WTC11 (cell line): ENCODE data around the gene SYK. TPM values are rescaled to one million over a fixed set of nuclear protein-coding genes. Genes with fewer than 3 reads are reported as not detected.

ENCODE experiments used
- ATAC-seq: fragments of 200-7000 bp; cut with Tn5 transposase; 2 replicates; pipeline ENCODE4 v1.10.0; 2021; ENCODE audit warnings: mild to moderate bottlenecking, moderate library complexity
- CTCF ChIA-PET: fragments of 300-600 bp; sonication (Branson Sonifier 250); formaldehyde crosslinking; loops from one replicate; lab custom pipeline; 2021; ENCODE audit warnings: antibody characterized with exemption; lab: Charles Lee
- POLR2A ChIA-PET: fragments of 350-600 bp; sonication (Branson Sonifier 250); formaldehyde crosslinking; loops from one replicate; lab custom pipeline; 2021; ENCODE audit warnings: antibody characterized with exemption; lab: Charles Lee
- DNase-seq: peaks from one replicate; pipeline ENCODE4 v3.0.0; 2021; ENCODE audit warnings: low spot score
- H3K27ac Mint-ChIP-seq: 2 replicates; pipeline ENCODE4 v1.8.0; 2021; ENCODE audit warnings: mixed read lengths
- H3K27me3 Mint-ChIP-seq: 2 replicates; pipeline ENCODE4 v1.8.0; 2021; ENCODE audit warnings: low read depth, mild to moderate bottlenecking, moderate library complexity, mixed read lengths
- H3K36me3 Mint-ChIP-seq: 2 replicates; pipeline ENCODE4 v1.8.0; 2021; ENCODE audit warnings: mixed read lengths
- H3K4me1 Mint-ChIP-seq: 2 replicates; pipeline ENCODE4 v1.8.0; 2022; ENCODE audit warnings: mixed read lengths
- H3K4me3 Mint-ChIP-seq: 2 replicates; pipeline ENCODE4 v1.8.0; 2021; ENCODE audit warnings: mild to moderate bottlenecking, moderate library complexity, mixed read lengths
- H3K9me3 Mint-ChIP-seq: 2 replicates; pipeline ENCODE4 v1.8.0; 2021; ENCODE audit warnings: mixed read lengths
- ATF6 ChIP-seq: sonication (generic); formaldehyde crosslinking; IDR thresholded peaks from 2 replicates; pipeline ENCODE4 v1.8.1; 2023; ENCODE audit warnings: mild to moderate bottlenecking, missing genetic modification reagents
- ELF4 ChIP-seq: sonication (generic); formaldehyde crosslinking; IDR thresholded peaks from 2 replicates; pipeline ENCODE4 v1.8.1; 2022; ENCODE audit warnings: low read depth, mild to moderate bottlenecking, moderate library complexity, missing genetic modification reagents
- FOXJ3 ChIP-seq: sonication (generic); formaldehyde crosslinking; IDR thresholded peaks from 2 replicates; pipeline ENCODE4 v1.9.0; 2021; ENCODE audit warnings: missing genetic modification reagents, mild to moderate bottlenecking, borderline replicate concordance
- FOXP1 ChIP-seq: sonication (generic); formaldehyde crosslinking; IDR thresholded peaks from 2 replicates; pipeline ENCODE4 v1.8.0; 2022; ENCODE audit warnings: missing genetic modification reagents, mild to moderate bottlenecking, moderate library complexity, borderline replicate concordance
- HMGXB4 ChIP-seq: sonication (generic); formaldehyde crosslinking; IDR thresholded peaks from 2 replicates; pipeline ENCODE4 v1.8.1; 2023; ENCODE audit warnings: mild to moderate bottlenecking, moderate library complexity, missing genetic modification reagents
- IRF1 ChIP-seq: sonication (generic); formaldehyde crosslinking; IDR thresholded peaks from 2 replicates; pipeline ENCODE4 v1.8.0; 2023; ENCODE audit warnings: missing genetic modification reagents
- KAT7 ChIP-seq: sonication (generic); formaldehyde crosslinking; IDR thresholded peaks from 2 replicates; pipeline ENCODE4 v1.8.1; 2023; ENCODE audit warnings: missing genetic modification reagents, mild to moderate bottlenecking, borderline replicate concordance
- MLX ChIP-seq: sonication (generic); formaldehyde crosslinking; IDR thresholded peaks from 2 replicates; pipeline ENCODE4 v1.8.1; 2023; ENCODE audit warnings: mild to moderate bottlenecking, missing genetic modification reagents, moderate library complexity
- MXD4 ChIP-seq: fragments of 250-450 bp; sonication (Bioruptor Pico); IDR thresholded peaks from 2 replicates; pipeline ENCODE4 v1.8.0; 2021; ENCODE audit warnings: mild to moderate bottlenecking, moderate library complexity, borderline replicate concordance
- NFE2L1 ChIP-seq: sonication (generic); formaldehyde crosslinking; IDR thresholded peaks from 2 replicates; pipeline ENCODE4 v1.8.1; 2023; ENCODE audit warnings: missing genetic modification reagents
- OVOL2 ChIP-seq: fragments of 250-450 bp; sonication (Bioruptor Pico); IDR thresholded peaks from 2 replicates; pipeline ENCODE4 v1.9.0; 2021; ENCODE audit warnings: mild to moderate bottlenecking, borderline replicate concordance
- RELA ChIP-seq: sonication (generic); formaldehyde crosslinking; IDR thresholded peaks from 2 replicates; pipeline ENCODE4 v1.8.1; 2022; ENCODE audit warnings: missing genetic modification reagents, mild to moderate bottlenecking, borderline replicate concordance
- RORB ChIP-seq: fragments of 250-450 bp; sonication (Bioruptor Pico); IDR thresholded peaks from 2 replicates; pipeline ENCODE4 v1.9.0; 2021; ENCODE audit warnings: mild to moderate bottlenecking
- TEAD1 ChIP-seq: sonication (generic); formaldehyde crosslinking; IDR thresholded peaks from 2 replicates; pipeline ENCODE4 v1.8.0; 2022; ENCODE audit warnings: mild to moderate bottlenecking, missing genetic modification reagents
- TP53 ChIP-seq: sonication (generic); formaldehyde crosslinking; IDR thresholded peaks from 2 replicates; pipeline ENCODE4 v1.8.1; 2023; ENCODE audit warnings: mild to moderate bottlenecking, missing genetic modification reagents
- ZBTB21 ChIP-seq: sonication (generic); formaldehyde crosslinking; IDR thresholded peaks from 2 replicates; pipeline ENCODE4 v1.8.1; 2023; ENCODE audit warnings: mild to moderate bottlenecking, missing genetic modification reagents, borderline replicate concordance
- ZNF219 ChIP-seq: sonication (generic); formaldehyde crosslinking; IDR thresholded peaks from 2 replicates; pipeline ENCODE4 v1.8.0; 2023; ENCODE audit warnings: missing genetic modification reagents, mild to moderate bottlenecking, borderline replicate concordance
- ZNF263 ChIP-seq: sonication (generic); formaldehyde crosslinking; IDR thresholded peaks from 2 replicates; pipeline ENCODE4 v1.8.1; 2022; ENCODE audit warnings: low read depth, mild to moderate bottlenecking, moderate library complexity, missing genetic modification reagents
- ZNF281 ChIP-seq: sonication (generic); formaldehyde crosslinking; IDR thresholded peaks from 2 replicates; pipeline ENCODE4 v1.8.0; 2023; ENCODE audit warnings: mild to moderate bottlenecking, missing genetic modification reagents
- ZNF423 ChIP-seq: fragments of 250-450 bp; sonication (Bioruptor Pico); IDR thresholded peaks from 2 replicates; pipeline ENCODE4 v2.1.2; 2022; ENCODE audit warnings: mild to moderate bottlenecking, moderate library complexity
- ZNF671 ChIP-seq: fragments of 250-450 bp; sonication (Bioruptor Pico); IDR thresholded peaks from 2 replicates; pipeline ENCODE4 v1.8.0; 2021; ENCODE audit warnings: mild to moderate bottlenecking
- total RNA-seq: library from RNA; stranded (reverse); gene quantifications from 3 replicates; pipeline ENCODE4 v1.2.3, GENCODE V29; 2021

Gene SYK
- total RNA-seq, 1 experiment from 2014 or later: 7.4 TPM

GRCh38 chr9:90847971-90848370, 46.4 kb downstream of the SYK start:
- peaks cover 1% of the 10 kb centered on the region; the same call in 1 of the 2 replicates for H3K9me3 Mint-ChIP-seq
- POLR2A ChIA-PET: no interaction called here
- no peaks in the 10 kb centered on the region for H3K27me3 Mint-ChIP-seq
- no peak for DNase-seq
- no peaks in the 10 kb centered on the region for H3K36me3 Mint-ChIP-seq
- no peak overlapping the region for H3K4me3 Mint-ChIP-seq
- H3K27ac Mint-ChIP-seq: no peak overlapping the region
- CTCF ChIA-PET: no interaction called here
- no peaks in the 10 kb centered on the region for H3K4me1 Mint-ChIP-seq
- TF ChIP-seq TP53 (no peak), ZNF263 (CRISPR knock-in tag) (no peak), RORB (no peak), OVOL2 (CRISPR knock-in tag) (no peak), MLX (CRISPR knock-in tag) (no peak), TEAD1 (CRISPR knock-in tag) (no peak)
- ATAC-seq: no peak

GRCh38 chr9:90848866-90849265, 47.2 kb downstream of the SYK start:
- DNase-seq (no peak), ATAC-seq (no peak)
- POLR2A ChIA-PET: no interaction called here
- Mint-ChIP-seq H3K4me3 (no peak overlapping the region), H3K9me3 (peaks cover 3% of the 10 kb centered on the region; the same call in 1 of the 2 replicates), H3K27ac (no peak overlapping the region; the same call in 1 of the 2 replicates), H3K27me3 (no peaks in the 10 kb centered on the region), H3K36me3 (no peaks in the 10 kb centered on the region)
- CTCF ChIA-PET: no interaction called here
- TF ChIP-seq ZNF281 (CRISPR knock-in tag) (no peak), ZBTB21 (CRISPR knock-in tag) (no peak), RELA (CRISPR knock-in tag) (no peak), TP53 (no peak), KAT7 (no peak), ATF6 (CRISPR knock-in tag) (no peak), HMGXB4 (no peak), ELF4 (CRISPR knock-in tag) (no peak), MXD4 (CRISPR knock-in tag) (no peak), FOXP1 (CRISPR knock-in tag) (no peak), ZNF263 (CRISPR knock-in tag) (no peak), ZNF671 (no peak), FOXJ3 (CRISPR knock-in tag) (no peak), ZNF219 (no peak), ZNF423 (no peak), IRF1 (no peak), TEAD1 (CRISPR knock-in tag) (no peak), NFE2L1 (no peak)
- TF ChIP-seq, all 79 proteins: peak for 0
- H3K4me1 Mint-ChIP-seq: no peaks in the 10 kb centered on the region
